Melanocyte of skin (primary cell): ENCODE data around the gene SPATC1L. TPM values are rescaled to one million over a fixed set of nuclear protein-coding genes. Genes with fewer than 3 reads are reported as not detected.

Source experiments
- total RNA-seq, 2 donors: library from RNA; depleted of rRNA; stranded (reverse); fragments of >200 nt; gene quantifications; 2 replicates each; pipeline ENCODE4 v1.2.3, GENCODE V29; 2012

SPATC1L gene
- 1 to 10 TPM; 3.1 to 6.3 TPM for total RNA-seq

GRCh38 chr21:46183910-46184624 is at the start of gene SPATC1L:
TSS of gene SPATC1L (minus strand) at chr21:46184459. CDS start at chr21:46182816, 1,643 bp downstream.

GRCh38 chr21:46228345-46229051 is 44.2 kb upstream of the SPATC1L start, which contains the start of gene LSS:
TSS of gene LSS (minus strand) at chr21:46228774. CDS start at chr21:46228745, 29 bp downstream.

GRCh38 chr21:46155514-46156377 is 28.5 kb downstream of the SPATC1L start, which contains the start of gene FTCD:
TSS of gene FTCD (minus strand) at chr21:46155579. CDS start at chr21:46155523, 56 bp downstream.

Other genes with a start within 250 kb of the SPATC1L start
- gene COL6A1, start 202.7 kb downstream of the SPATC1L start, total RNA-seq: 10 to 100 TPM; 26.8 to 34.6 TPM
- gene COL6A2, start 86.3 kb downstream of the SPATC1L start, total RNA-seq: 10 to 100 TPM in 1 of 2 donors, 1 to 10 TPM in 1; 5.5 to 11.7 TPM
- gene FTCD, start 28.9 kb downstream of the SPATC1L start, total RNA-seq: not detected
- 100 to 1,000 TPM in 1 of 2 donors, 10 to 100 TPM in 1; 86.9 to 307 TPM for gene LSS, start 44.3 kb upstream of the SPATC1L start, total RNA-seq
- 10 to 100 TPM; 58.2 to 79.6 TPM for gene MCM3AP, start 101.2 kb upstream of the SPATC1L start, total RNA-seq
- 10 to 100 TPM in 1 of 2 donors, 1 to 10 TPM in 1; 7.3 to 10.3 TPM for gene YBEY, start 101.9 kb upstream of the SPATC1L start, total RNA-seq
- 1 to 10 TPM; 5.5 to 8.0 TPM for gene C21orf58, start 139.4 kb upstream of the SPATC1L start, total RNA-seq
- 10 to 100 TPM; 15.7 to 16.9 TPM for gene PCNT, start 139.7 kb upstream of the SPATC1L start, total RNA-seq